GM12878 (cell line): ENCODE results near the gene GRHL1. TPM values are rescaled to one million over a fixed set of nuclear protein-coding genes. Genes with fewer than 3 reads are reported as not detected.
A peak's percentile ranks its signal among the peaks of the same experiment; 100 is the strongest.

ENCODE experiments used
- BACH1 ChIP-seq: fragments of 450-650 bp; IDR thresholded peaks from 2 replicates; pipeline ENCODE4 v1.6.1; 2017; ENCODE audit warnings: mild to moderate bottlenecking, borderline replicate concordance
- BHLHE40 ChIP-seq, 2 experiments: fragments of 450-650 bp in 1 of 2; IDR thresholded peaks; 2 replicates each; pipeline ENCODE4 v1.6.1; 2011 to 2017; ENCODE audit warnings: low read depth in 2 of 2, borderline replicate concordance in 1 of 2, improper control_type of control experiment in 1 of 2, low read length in 1 of 2, mild to moderate bottlenecking in 1 of 2
- CHD4 ChIP-seq: fragments of 200-600 bp; sonication (generic); IDR thresholded peaks from 2 replicates; pipeline ENCODE4 v1.6.1; 2016; ENCODE audit warnings: mild to moderate bottlenecking
- DPF2 ChIP-seq: fragments of 450-650 bp; IDR thresholded peaks from 2 replicates; pipeline ENCODE4 v1.6.1; 2017; ENCODE audit warnings: mild to moderate bottlenecking
- HDGF ChIP-seq: fragments of 450-650 bp; IDR thresholded peaks from 2 replicates; pipeline ENCODE4 v1.6.1; 2016; ENCODE audit warnings: antibody characterized with exemption
- IKZF1 ChIP-seq: fragments of 450-650 bp; conservative IDR thresholded peaks from 2 replicates; pipeline ENCODE4 v1.6.1; 2017; ENCODE audit warnings: antibody characterized with exemption, mild to moderate bottlenecking
- MEF2A ChIP-seq: IDR thresholded peaks from 2 replicates; pipeline ENCODE4 v1.6.1; 2011; ENCODE audit warnings: low read depth, mild to moderate bottlenecking, low read length, moderate library complexity; ENCODE audit not compliant: insufficient read depth
- RAD21 ChIP-seq: IDR thresholded peaks from 2 replicates; pipeline ENCODE4 v1.6.1; 2011; ENCODE audit warnings: mild to moderate bottlenecking, low read depth, low read length, moderate library complexity; ENCODE audit not compliant: insufficient read depth
- SMAD1 ChIP-seq: fragments of 450-650 bp; IDR thresholded peaks from 2 replicates; pipeline ENCODE4 v1.6.1; 2018; ENCODE audit warnings: mild to moderate bottlenecking, low read depth; ENCODE audit not compliant: partially characterized antibody
- YY1 ChIP-seq: IDR thresholded peaks from 2 replicates; pipeline ENCODE4 v1.6.1; 2011; ENCODE audit warnings: low read depth, mild to moderate bottlenecking, low read length
- polyA plus RNA-seq, 11 experiments: library from polyadenylated mRNA; depleted of rRNA in 4 of 11; unstranded in 6 of 11; stranded (reverse) in 5 of 11; fragments of >200 nt; fragmentation: Nextera tagmentation in 4 of 11; fragmentation: Illumina TruSeq in 1 of 11; extraction: Ambion mirVana in 4 of 11; extraction: Trizol in 1 of 11; gene quantifications; 1 replicate in 1 of 11; 2 replicates in 10 of 11; pipeline versions ENCODE4 v1.2.1 to v1.2.3, GENCODE V29; 2011 to 2016; ENCODE audit warnings: inconsistent platforms in 2 of 11, missing spikeins in 2 of 11, low read depth in 1 of 11
- total RNA-seq, 4 experiments: library from RNA; depleted of rRNA in 3 of 4; stranded (reverse); fragments of >200 nt in 3 of 4; fragmentation: Illumina TruSeq in 1 of 4; extraction: Trizol in 1 of 4; gene quantifications; 2 replicates each; pipeline versions ENCODE4 v1.2.1 to v1.2.3, GENCODE V29; 2013 to 2021
- TF ChIP-seq, protein P1 (sequence below), 3 experiments: IDR thresholded peaks in 2 of 3; conservative IDR thresholded peaks in 1 of 3; 2 replicates each; pipeline ENCODE4 v1.5.1; 2011; ENCODE audit warnings: low read depth in 3 of 3, low read length in 3 of 3, mild to moderate bottlenecking in 3 of 3, control low read depth in 2 of 3, moderate library complexity in 2 of 3, inconsistent platforms in 1 of 3, mixed read lengths in 1 of 3; ENCODE audit not compliant: control insufficient read depth in 2 of 3, insufficient read depth in 1 of 3; ENCODE audit errors: extremely low read depth in 1 of 3
- TF ChIP-seq, protein P2 (sequence below): fragments of 450-650 bp; conservative IDR thresholded peaks from 2 replicates; pipeline ENCODE4 v1.6.1; 2017; ENCODE audit warnings: mild to moderate bottlenecking, moderate library complexity
- TF ChIP-seq, protein P3 (sequence below): IDR thresholded peaks from 2 replicates; pipeline ENCODE4 v1.6.1; 2011; ENCODE audit warnings: low read depth, low read length, improper control_type of control experiment, borderline replicate concordance
- TF ChIP-seq, protein P4 (sequence below): fragments of 450-650 bp; IDR thresholded peaks from 2 replicates; pipeline ENCODE4 v1.6.1; 2017; ENCODE audit warnings: mild to moderate bottlenecking, low read depth, inconsistent platforms; ENCODE audit not compliant: poor library complexity, severe bottlenecking

Gene GRHL1
- total and polyA plus RNA-seq, 10 of the 15 experiments (the other 5 are each of a cell fraction or from before 2014, with no cell fraction given): 0.09 to 0.81 (median 0.28) TPM; not detected in 1

DNA sequence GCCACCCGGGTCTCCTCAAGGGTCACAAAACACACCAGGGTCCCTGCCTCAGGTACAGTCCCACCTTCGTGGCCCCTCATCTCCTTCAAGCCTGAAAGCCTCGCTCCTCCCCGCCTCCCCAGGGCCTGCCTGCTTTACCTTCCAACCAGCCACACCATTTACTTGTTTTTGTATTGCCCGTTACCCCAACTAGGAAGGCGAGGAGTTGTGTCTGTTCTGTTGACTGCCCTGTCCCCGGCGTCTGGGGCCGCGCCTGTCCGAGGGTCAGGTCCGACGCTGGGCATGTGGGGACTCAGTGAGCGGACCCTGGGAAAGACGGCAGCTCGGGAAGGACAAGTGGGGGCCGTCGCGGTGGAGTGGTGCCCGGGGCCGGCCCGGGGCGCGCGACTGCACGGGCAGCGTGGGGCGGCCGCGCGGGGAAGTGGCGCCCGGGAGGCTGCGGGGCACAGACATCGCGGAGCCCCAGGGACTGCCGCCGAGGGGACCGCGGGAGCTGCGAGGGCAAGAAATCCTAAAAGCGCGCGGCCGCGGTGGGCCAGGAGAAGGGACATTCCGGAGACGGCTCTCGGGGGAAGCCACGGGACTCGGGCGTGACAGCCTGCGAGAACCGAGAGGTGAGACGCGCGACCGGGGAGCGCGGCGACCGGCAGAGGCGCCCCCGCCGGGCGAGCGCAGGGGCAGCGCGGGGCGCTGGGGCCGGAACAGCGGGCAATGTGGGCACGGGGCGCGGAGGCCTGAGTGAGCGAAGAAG is 797 bp upstream of the GRHL1 start (continued):
- TF ChIP-seq, protein P1, sequence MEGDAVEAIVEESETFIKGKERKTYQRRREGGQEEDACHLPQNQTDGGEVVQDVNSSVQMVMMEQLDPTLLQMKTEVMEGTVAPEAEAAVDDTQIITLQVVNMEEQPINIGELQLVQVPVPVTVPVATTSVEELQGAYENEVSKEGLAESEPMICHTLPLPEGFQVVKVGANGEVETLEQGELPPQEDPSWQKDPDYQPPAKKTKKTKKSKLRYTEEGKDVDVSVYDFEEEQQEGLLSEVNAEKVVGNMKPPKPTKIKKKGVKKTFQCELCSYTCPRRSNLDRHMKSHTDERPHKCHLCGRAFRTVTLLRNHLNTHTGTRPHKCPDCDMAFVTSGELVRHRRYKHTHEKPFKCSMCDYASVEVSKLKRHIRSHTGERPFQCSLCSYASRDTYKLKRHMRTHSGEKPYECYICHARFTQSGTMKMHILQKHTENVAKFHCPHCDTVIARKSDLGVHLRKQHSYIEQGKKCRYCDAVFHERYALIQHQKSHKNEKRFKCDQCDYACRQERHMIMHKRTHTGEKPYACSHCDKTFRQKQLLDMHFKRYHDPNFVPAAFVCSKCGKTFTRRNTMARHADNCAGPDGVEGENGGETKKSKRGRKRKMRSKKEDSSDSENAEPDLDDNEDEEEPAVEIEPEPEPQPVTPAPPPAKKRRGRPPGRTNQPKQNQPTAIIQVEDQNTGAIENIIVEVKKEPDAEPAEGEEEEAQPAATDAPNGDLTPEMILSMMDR (IDR thresholded peaks at IDR 0.05 in 2 of 3, conservative IDR thresholded peaks at IDR 0.05 in 1 of 3; ENCODE audit: control insufficient read depth in 2 of 3, extremely low read depth in 1 of 3, insufficient read depth in 1 of 3, low read depth in 3 of 3, low read length in 3 of 3): peak in 1 of 3 experiments; percentile 8; a peak in 1 of 6 replicates
- TF ChIP-seq BHLHE40 (IDR thresholded peaks at IDR 0.05; ENCODE audit: borderline replicate concordance in 1 of 2, low read depth in 2 of 2, low read length in 1 of 2): peak; percentile 51 to 74; a peak in 2 of 4 replicates
- no peak for TF ChIP-seq CHD4
- TF ChIP-seq IKZF1: peak; percentile 64
- no peak for TF ChIP-seq HDGF
- TF ChIP-seq, protein P2, sequence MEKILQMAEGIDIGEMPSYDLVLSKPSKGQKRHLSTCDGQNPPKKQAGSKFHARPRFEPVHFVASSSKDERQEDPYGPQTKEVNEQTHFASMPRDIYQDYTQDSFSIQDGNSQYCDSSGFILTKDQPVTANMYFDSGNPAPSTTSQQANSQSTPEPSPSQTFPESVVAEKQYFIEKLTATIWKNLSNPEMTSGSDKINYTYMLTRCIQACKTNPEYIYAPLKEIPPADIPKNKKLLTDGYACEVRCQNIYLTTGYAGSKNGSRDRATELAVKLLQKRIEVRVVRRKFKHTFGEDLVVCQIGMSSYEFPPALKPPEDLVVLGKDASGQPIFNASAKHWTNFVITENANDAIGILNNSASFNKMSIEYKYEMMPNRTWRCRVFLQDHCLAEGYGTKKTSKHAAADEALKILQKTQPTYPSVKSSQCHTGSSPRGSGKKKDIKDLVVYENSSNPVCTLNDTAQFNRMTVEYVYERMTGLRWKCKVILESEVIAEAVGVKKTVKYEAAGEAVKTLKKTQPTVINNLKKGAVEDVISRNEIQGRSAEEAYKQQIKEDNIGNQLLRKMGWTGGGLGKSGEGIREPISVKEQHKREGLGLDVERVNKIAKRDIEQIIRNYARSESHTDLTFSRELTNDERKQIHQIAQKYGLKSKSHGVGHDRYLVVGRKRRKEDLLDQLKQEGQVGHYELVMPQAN: peak; percentile 50; the same call in 1 of the 2 replicates
- 0 out of 2 replicates have a peak, but pooled peaks have one; percentile 36 for TF ChIP-seq YY1
- TF ChIP-seq SMAD1: no peak
- peak; percentile 73 for TF ChIP-seq BACH1
- TF ChIP-seq RAD21: peak; percentile 3; the same call in 1 of the 2 replicates
- peak; percentile 47; the same call in 1 of the 2 replicates for TF ChIP-seq DPF2
- no peak for TF ChIP-seq MEF2A
- TF ChIP-seq, protein P3, sequence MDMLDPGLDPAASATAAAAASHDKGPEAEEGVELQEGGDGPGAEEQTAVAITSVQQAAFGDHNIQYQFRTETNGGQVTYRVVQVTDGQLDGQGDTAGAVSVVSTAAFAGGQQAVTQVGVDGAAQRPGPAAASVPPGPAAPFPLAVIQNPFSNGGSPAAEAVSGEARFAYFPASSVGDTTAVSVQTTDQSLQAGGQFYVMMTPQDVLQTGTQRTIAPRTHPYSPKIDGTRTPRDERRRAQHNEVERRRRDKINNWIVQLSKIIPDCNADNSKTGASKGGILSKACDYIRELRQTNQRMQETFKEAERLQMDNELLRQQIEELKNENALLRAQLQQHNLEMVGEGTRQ: no peak
- TF ChIP-seq, protein P4, sequence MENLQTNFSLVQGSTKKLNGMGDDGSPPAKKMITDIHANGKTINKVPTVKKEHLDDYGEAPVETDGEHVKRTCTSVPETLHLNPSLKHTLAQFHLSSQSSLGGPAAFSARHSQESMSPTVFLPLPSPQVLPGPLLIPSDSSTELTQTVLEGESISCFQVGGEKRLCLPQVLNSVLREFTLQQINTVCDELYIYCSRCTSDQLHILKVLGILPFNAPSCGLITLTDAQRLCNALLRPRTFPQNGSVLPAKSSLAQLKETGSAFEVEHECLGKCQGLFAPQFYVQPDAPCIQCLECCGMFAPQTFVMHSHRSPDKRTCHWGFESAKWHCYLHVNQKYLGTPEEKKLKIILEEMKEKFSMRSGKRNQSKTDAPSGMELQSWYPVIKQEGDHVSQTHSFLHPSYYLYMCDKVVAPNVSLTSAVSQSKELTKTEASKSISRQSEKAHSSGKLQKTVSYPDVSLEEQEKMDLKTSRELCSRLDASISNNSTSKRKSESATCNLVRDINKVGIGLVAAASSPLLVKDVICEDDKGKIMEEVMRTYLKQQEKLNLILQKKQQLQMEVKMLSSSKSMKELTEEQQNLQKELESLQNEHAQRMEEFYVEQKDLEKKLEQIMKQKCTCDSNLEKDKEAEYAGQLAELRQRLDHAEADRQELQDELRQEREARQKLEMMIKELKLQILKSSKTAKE: no peak
